A549 (cell line): ENCODE data around the gene SEL1L3. TPM values are rescaled to one million over a fixed set of nuclear protein-coding genes. Genes with fewer than 3 reads are reported as not detected.

ENCODE experiments used
- ATAC-seq, 2 experiments: fragments of 200-7000 bp in 1 of 2; fragments of >200 bp in 1 of 2; cut with Nextera tagmentation in 1 of 2; cut with Tn5 transposase in 1 of 2; 3 replicates each; pipeline versions ENCODE4 v1.8.0 to v1.9.1; 2018 to 2020; ENCODE audit warnings: mild to moderate bottlenecking in 1 of 2, moderate library complexity in 1 of 2
- CTCF ChIA-PET: fragments of 300-600 bp; sonication (Branson Sonifier 250); formaldehyde crosslinking; extraction: SDS; loops from one replicate; lab custom pipeline; 2021; ENCODE audit warnings: antibody characterized with exemption, inconsistent platforms; lab: Yijun Ruan, JAX
- POLR2A ChIA-PET: fragments of 350-600 bp; formaldehyde crosslinking; extraction: SDS; loops from one replicate; lab custom pipeline; 2021; ENCODE audit warnings: antibody characterized with exemption, inconsistent platforms; lab: Yijun Ruan, JAX
- DNase-seq, 2 experiments: peaks; one replicate each; pipeline versions ENCODE4 v3.0.0 to v3.0.0-alpha.2; 2011 to 2016; ENCODE audit warnings: low read depth in 1 of 2, low spot score in 1 of 2
- FAIRE-seq: peaks from 2 replicates; lab custom pipeline; 2011; peaks lifted over from hg19 to GRCh38; lab: Jason Lieb, UNC
- H3K27ac ChIP-seq, 2 experiments: fragments of >200 bp; sonication (Bioruptor Twin); formaldehyde crosslinking; 3 replicates each; pipeline ENCODE4 v1.5.1; 2016 to 2017
- H3K4me1 ChIP-seq: fragments of >200 bp; sonication (Bioruptor Twin); formaldehyde crosslinking; 3 replicates; pipeline ENCODE4 v1.6.1; 2016
- H3K4me2 ChIP-seq: fragments of >200 bp; sonication (Bioruptor Twin); formaldehyde crosslinking; 3 replicates; pipeline ENCODE4 v1.6.1; 2016
- H3K4me3 ChIP-seq: fragments of >200 bp; sonication (Bioruptor Twin); formaldehyde crosslinking; 3 replicates; pipeline ENCODE4 v1.5.1; 2016
- H3K9me3 ChIP-seq: fragments of >200 bp; sonication (Bioruptor Twin); formaldehyde crosslinking; 3 replicates; pipeline ENCODE4 v1.6.1; 2016
- BCL3 ChIP-seq: fragments of >200 bp; sonication (Bioruptor Twin); formaldehyde crosslinking; IDR thresholded peaks from 3 replicates; pipeline ENCODE4 v1.6.1; 2016
- BHLHE40 ChIP-seq: IDR thresholded peaks from 2 replicates; pipeline ENCODE4 v1.6.1; 2012; ENCODE audit warnings: low read depth, low read length, inconsistent platforms
- CBX2 ChIP-seq: fragments of 200-600 bp; sonication (generic); IDR thresholded peaks from 2 replicates; pipeline ENCODE4 v1.6.1; 2016; ENCODE audit warnings: low read depth, mild to moderate bottlenecking, borderline replicate concordance
- CEBPB ChIP-seq, 2 experiments: fragments of >200 bp in 1 of 2; sonication (Bioruptor Twin) in 1 of 2; formaldehyde crosslinking in 1 of 2; IDR thresholded peaks; 2 replicates each; pipeline ENCODE4 v1.6.1; 2012 to 2016
- CTCF ChIP-seq: fragments of >200 bp; sonication (Bioruptor Twin); formaldehyde crosslinking; IDR thresholded peaks from 3 replicates; pipeline ENCODE4 v1.5.1; 2016
- E2F6 ChIP-seq: IDR thresholded peaks from 2 replicates; pipeline ENCODE4 v1.6.1; 2012; ENCODE audit warnings: low read depth, borderline replicate concordance
- ELK1 ChIP-seq: fragments of 150-350 bp; IDR thresholded peaks from 2 replicates; pipeline ENCODE4 v1.6.1; 2014; ENCODE audit warnings: low read depth, mild to moderate bottlenecking, low read length
- EP300 ChIP-seq, 2 experiments: fragments of >200 bp; sonication (Bioruptor Twin); formaldehyde crosslinking; IDR thresholded peaks; 2 replicates in 1 of 2; 3 replicates in 1 of 2; pipeline ENCODE4 v1.6.1; 2016 to 2017
- FOXS1 ChIP-seq: fragments of 250-450 bp; sonication (Bioruptor Pico); IDR thresholded peaks from 2 replicates; pipeline ENCODE4 v1.5.0; 2020; ENCODE audit warnings: mild to moderate bottlenecking, moderate library complexity
- HES2 ChIP-seq: fragments of >200 bp; sonication (Bioruptor Twin); formaldehyde crosslinking; IDR thresholded peaks from 2 replicates; pipeline ENCODE4 v1.6.1; 2016
- HOXA7 ChIP-seq: fragments of 250-450 bp; sonication (Bioruptor Pico); IDR thresholded peaks from 2 replicates; pipeline ENCODE4 v1.5.0; 2020; ENCODE audit warnings: mild to moderate bottlenecking, moderate library complexity
- HOXB5 ChIP-seq: fragments of 250-450 bp; sonication (Bioruptor Pico); IDR thresholded peaks from 2 replicates; pipeline ENCODE4 v1.5.0; 2020; ENCODE audit warnings: mild to moderate bottlenecking, moderate library complexity
- JUN ChIP-seq, 2 experiments: fragments of >200 bp; sonication (Bioruptor Twin); formaldehyde crosslinking; IDR thresholded peaks; 2 replicates in 1 of 2; 3 replicates in 1 of 2; pipeline ENCODE4 v1.6.1; 2016 to 2017
- JUNB ChIP-seq: fragments of >200 bp; sonication (Bioruptor Twin); formaldehyde crosslinking; IDR thresholded peaks from 2 replicates; pipeline ENCODE4 v1.6.1; 2016
- KDM5A ChIP-seq: fragments of 200-600 bp; sonication (generic); IDR thresholded peaks from 2 replicates; pipeline ENCODE4 v1.6.1; 2016; ENCODE audit warnings: antibody characterized with exemption, mild to moderate bottlenecking
- MAFK ChIP-seq: fragments of 450-650 bp; IDR thresholded peaks from 2 replicates; pipeline ENCODE4 v1.6.1; 2014; ENCODE audit not compliant: partially characterized antibody
- MAX ChIP-seq: IDR thresholded peaks from 2 replicates; pipeline ENCODE4 v1.6.1; 2012
- MAZ ChIP-seq: fragments of 150-350 bp; IDR thresholded peaks from 2 replicates; pipeline ENCODE4 v1.6.1; 2014; ENCODE audit warnings: antibody characterized with exemption, low read depth, low read length, borderline replicate concordance
- POLR2AphosphoS2 ChIP-seq: conservative IDR thresholded peaks from 2 replicates; pipeline ENCODE4 v1.6.1; 2012; ENCODE audit warnings: low read length, improper control_type of control experiment, inconsistent platforms
- RCOR1 ChIP-seq: fragments of 150-350 bp; IDR thresholded peaks from 2 replicates; pipeline ENCODE4 v1.6.1; 2014; ENCODE audit warnings: antibody characterized with exemption, low read length, low read depth
- RFX5 ChIP-seq: fragments of 450-650 bp; IDR thresholded peaks from 2 replicates; pipeline ENCODE4 v1.7.1; 2014; ENCODE audit warnings: antibody characterized with exemption, mild to moderate bottlenecking, moderate library complexity
- RNF2 ChIP-seq: fragments of 200-600 bp; sonication (generic); IDR thresholded peaks from 2 replicates; pipeline ENCODE4 v1.6.1; 2016; ENCODE audit warnings: low read depth, mild to moderate bottlenecking, antibody characterized with exemption, moderate library complexity, borderline replicate concordance
- TFCP2L1 ChIP-seq: fragments of 250-450 bp; sonication (Bioruptor Pico); IDR thresholded peaks from 2 replicates; pipeline ENCODE4 v1.5.0; 2021; ENCODE audit warnings: mild to moderate bottlenecking
- TP53 ChIP-seq: fragments of 250-450 bp; sonication (Bioruptor Pico); IDR thresholded peaks from 2 replicates; pipeline ENCODE4 v1.5.0; 2021; ENCODE audit warnings: mild to moderate bottlenecking, moderate library complexity
- USF2 ChIP-seq: fragments of 450-650 bp; IDR thresholded peaks from 2 replicates; pipeline ENCODE4 v1.6.1; 2014; ENCODE audit warnings: antibody characterized with exemption
- ZC3H11A ChIP-seq: fragments of 450-650 bp; IDR thresholded peaks from 2 replicates; pipeline ENCODE4 v1.6.1; 2014; ENCODE audit warnings: antibody characterized with exemption, mild to moderate bottlenecking
- WGBS: methylation state at CpG from one replicate; pipeline ENCODE4 v1.1.6; 2017; ENCODE audit errors: missing lambda C conversion rate; 5-methylcytosine and 5-hydroxymethylcytosine counted together
- polyA plus RNA-seq, 4 experiments: library from polyadenylated mRNA; depleted of rRNA in 3 of 4; stranded (reverse); fragments of >200 nt; fragmentation: RNase III in 1 of 4; extraction: RNeasy Plus Mini Kit Qiagen cat#74134 plus additional on column Dnase treatment in 1 of 4; gene quantifications; 2 replicates in 3 of 4; 3 replicates in 1 of 4; pipeline ENCODE4 v1.2.3, GENCODE V29; 2011 to 2017

SEL1L3 gene
- polyA plus RNA-seq, 2 of the 4 experiments (the other 2 are of a cell fraction) = 26.1 to 27.0 TPM

- Histone ChIP-seq H3K27ac (no peak overlapping the region), H3K4me1 (no peaks in the 10 kb centered on the region), H3K4me2 (no peak overlapping the region), H3K9me3 (no peaks in the 10 kb centered on the region), H3K4me3 (no peak overlapping the region)
- WGBS = 86% methylated on average over 9 of the region's 9 CpGs
- ATAC-seq (no peak), DNase-seq (no peak), FAIRE-seq (no peak)
- TF ChIP-seq MAX (no peak), ELK1 (no peak), HOXB5 (CRISPR knock-in tag) (no peak), TFCP2L1 (CRISPR knock-in tag) (no peak), MAZ (no peak), BCL3 (no peak), CTCF (no peak), BHLHE40 (no peak), RCOR1 (no peak), CBX2 (no peak), USF2 (no peak), EP300 (IDR thresholded peaks at IDR 0.05) (no peak), KDM5A (no peak), TP53 (no peak), JUN (IDR thresholded peaks at IDR 0.05) (no peak), RNF2 (no peak)
- POLR2A ChIA-PET = no interaction called here
- CTCF ChIA-PET = no interaction called here
These were observed 133.2 kb downstream of the SEL1L3 start for GRCh38 chr4:25729564-25729963.

- POLR2A ChIA-PET = no interaction called here
- no peaks in the 10 kb centered on the region for H3K9me3 ChIP-seq
- H3K4me3 ChIP-seq = no peak overlapping the region
- no peak for ATAC-seq
- H3K27ac ChIP-seq = no peak overlapping the region
- FAIRE-seq = no peak
- CTCF ChIA-PET = no interaction called here
- no peak overlapping the region for H3K4me2 ChIP-seq
- DNase-seq = no peak
- 41% methylated on average over 3 of the region's 3 CpGs for WGBS
- no peak for TF ChIP-seq E2F6
- no peak for TF ChIP-seq TP53
- no peak for TF ChIP-seq BHLHE40
- TF ChIP-seq RNF2 = no peak
- TF ChIP-seq JUNB = no peak
- no peak for TF ChIP-seq HES2
- TF ChIP-seq FOXS1 = no peak
- no peak for TF ChIP-seq HOXA7 (CRISPR knock-in tag)
- no peak for TF ChIP-seq RFX5
- no peak for TF ChIP-seq MAZ
- no peak for TF ChIP-seq EP300 (IDR thresholded peaks at IDR 0.05)
- no peak for TF ChIP-seq POLR2AphosphoS2
- TF ChIP-seq MAFK = no peak
- TF ChIP-seq ZC3H11A = no peak
- TF ChIP-seq USF2 = no peak
- no peak for TF ChIP-seq CEBPB (IDR thresholded peaks at IDR 0.05)
- H3K4me1 ChIP-seq = no peaks in the 10 kb centered on the region
These were observed 133.9 kb downstream of the SEL1L3 start for GRCh38 chr4:25728886-25729285.
